ENCODE results near the gene SAMD7.

The SAMD7 gene, protein sequence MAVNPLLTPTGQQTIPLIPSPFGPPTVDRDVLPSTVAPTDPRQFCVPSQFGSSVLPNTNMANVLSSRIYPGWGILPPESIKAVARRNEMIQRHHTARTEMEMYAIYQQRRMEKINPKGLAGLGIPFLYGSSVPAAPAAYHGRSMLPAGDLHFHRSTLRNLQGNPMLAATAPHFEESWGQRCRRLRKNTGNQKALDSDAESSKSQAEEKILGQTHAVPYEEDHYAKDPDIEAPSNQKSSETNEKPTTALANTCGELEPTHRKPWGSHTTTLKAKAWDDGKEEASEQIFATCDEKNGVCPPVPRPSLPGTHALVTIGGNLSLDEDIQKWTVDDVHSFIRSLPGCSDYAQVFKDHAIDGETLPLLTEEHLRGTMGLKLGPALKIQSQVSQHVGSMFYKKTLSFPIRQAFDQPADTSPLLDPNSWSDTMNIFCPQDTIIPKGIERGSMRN

GRCh38 chr3:169911272-169911671 is at the start of gene SAMD7:
TSS of gene SAMD7 (plus strand) at chr3:169911572. CDS start at chr3:169919499, 7,927 bp downstream.
- DNase-seq: no peak

DNA sequence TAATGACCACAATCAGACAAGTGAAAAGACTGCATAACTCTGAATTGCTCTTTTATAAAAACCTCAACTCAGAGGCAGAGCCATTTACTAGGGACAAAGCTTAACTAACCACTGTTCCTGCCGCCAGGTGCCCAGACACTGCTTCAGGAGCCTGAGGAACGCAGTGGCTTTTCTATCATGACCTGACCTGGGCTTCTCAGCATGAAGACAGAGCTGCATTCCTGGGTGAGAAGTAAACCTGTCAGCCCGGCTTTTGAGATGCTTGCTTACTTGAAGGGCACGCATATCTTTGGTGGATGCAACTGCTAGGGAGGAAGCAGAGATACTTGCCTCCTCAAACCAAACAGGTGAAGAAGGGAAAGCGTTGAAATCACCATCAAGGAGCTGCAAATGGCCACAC is 49.5 kb upstream of the SAMD7 start:
- no peak for DNase-seq

GRCh38 chr3:169863458-169863899 is 47.9 kb upstream of the SAMD7 start:
- peak; percentile 82 for DNase-seq

DNA sequence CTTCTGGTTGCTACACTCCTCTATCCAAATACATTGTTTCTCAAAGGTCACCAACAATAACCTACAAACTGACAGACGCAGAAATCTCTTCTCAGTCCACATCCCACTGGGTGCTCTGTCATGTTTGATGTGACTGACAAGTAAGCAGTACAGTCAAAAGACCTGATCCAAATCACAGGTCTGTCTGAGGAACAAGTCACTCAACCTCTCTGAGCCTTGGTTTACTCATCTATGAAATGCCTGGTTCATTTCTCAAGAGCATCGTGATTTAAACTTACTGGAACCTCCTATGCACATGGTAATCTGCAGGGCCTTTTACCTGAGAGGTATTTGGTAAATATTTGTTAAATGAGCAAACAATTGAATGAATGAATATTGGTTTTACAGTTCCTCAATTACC is 47.1 kb upstream of the SAMD7 start:
- DNase-seq: no peak

DNA sequence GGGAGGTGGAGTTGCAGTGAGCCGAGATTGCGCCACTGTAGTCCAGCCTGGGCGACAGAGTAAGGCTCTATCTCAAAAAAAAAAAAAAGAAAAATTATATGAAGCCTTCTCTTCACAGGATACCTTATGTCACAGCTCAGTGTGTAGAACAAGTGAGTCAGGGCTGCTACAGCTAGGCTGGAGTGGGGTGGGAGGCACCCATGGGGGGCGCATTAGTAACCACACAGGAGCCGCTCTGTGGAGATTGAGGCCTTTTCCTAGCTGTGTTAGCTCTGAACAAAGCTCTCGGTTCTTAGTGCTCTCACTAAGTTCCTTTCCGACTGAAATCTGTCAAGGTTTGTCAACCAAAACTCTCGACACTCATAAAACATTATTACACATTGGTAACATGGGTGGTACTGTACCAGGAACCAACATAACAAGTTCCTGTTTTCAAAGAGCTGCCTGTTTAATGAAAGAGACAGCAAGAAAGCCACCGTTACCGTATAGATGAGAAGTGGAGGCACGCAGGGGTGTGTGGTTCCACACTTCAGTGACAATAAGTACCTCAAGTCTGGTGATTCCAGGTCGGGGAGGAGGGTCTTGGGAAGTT is 46.1 kb upstream of the SAMD7 start:
- DNase-seq: peak; percentile 52

- peak; percentile 13 for DNase-seq
These were observed 43.7 kb upstream of the SAMD7 start for GRCh38 chr3:169867584-169868210.

GRCh38 chr3:169868369-169868768 is 43.0 kb upstream of the SAMD7 start:
- no peak for DNase-seq

- DNase-seq: peak; percentile 31
These were observed 41.7 kb upstream of the SAMD7 start, which contains the start of gene LRRC31 for GRCh38 chr3:169869484-169870220. TSS of gene LRRC31 (minus strand) at chr3:169869935. CDS start at chr3:169869807, 128 bp downstream.

DNA sequence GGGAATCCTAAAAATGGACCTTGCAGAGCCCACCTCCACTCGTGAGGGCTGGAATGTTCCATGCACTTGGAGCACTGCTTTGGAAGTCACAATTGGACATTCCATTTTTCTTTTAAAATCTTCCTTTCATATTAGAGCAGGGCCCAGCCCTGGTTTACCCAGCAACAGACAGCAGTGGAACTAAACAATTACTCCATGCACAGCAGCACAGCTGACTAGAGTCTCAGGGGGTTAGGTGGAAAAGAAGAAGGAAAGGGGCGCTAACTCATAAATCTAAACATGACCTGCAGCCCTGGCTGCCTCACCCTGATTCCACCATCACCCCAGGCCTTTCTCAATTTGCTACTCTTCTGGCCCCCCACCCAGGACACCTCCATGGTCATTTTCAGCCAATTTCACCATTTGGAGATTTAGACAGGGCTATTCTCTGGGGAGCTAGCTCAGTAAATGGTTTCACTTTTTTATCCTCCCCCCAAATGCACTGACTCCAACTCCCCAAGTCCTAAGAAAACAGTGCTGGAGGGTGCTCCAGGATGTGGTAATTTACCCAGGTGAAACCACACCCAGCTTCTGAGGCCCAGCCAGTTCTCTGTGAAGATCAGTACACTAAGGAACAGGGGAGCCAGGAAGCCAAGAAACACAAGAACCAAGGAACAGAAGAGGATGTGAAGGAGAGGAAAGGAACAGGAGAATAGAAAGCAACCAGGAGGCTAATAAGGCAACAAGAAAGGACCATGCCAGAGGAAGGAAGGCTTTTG is 40.1 kb upstream of the SAMD7 start:
- DNase-seq: no peak

DNA sequence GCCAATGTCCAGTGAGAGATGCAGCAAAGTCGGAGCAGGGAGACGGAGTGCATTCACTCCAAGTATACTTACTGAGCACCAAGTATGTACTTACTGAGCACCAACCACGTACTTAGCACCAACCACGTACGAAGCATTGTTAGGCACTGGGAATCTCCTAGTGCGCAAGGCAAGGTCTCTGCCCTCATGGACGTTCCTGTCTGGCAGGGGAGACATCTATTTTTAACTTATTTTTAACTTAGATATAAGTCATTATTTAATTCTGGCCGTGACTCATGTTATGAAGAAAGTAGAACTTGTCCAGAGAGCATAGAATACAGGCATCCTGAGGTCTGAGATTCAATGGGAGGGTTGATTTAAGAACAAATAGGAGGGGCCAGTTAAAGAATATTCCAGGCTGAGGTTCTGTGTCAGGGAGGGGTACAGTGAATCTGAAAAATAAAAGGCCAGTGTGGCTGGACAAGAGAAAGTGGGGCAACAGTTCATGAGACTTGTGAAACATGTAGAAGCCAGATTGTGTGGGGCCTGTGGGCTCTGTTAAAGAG is 32.3 kb upstream of the SAMD7 start:
- no peak for DNase-seq

- DNase-seq: no peak
These were observed 31.4 kb upstream of the SAMD7 start for GRCh38 chr3:169879845-169880575.

- peak; percentile 11 for DNase-seq
These were observed 30.7 kb upstream of the SAMD7 start for GRCh38 chr3:169880576-169881250.

- no peak for DNase-seq
These were observed 24.7 kb upstream of the SAMD7 start for GRCh38 chr3:169886671-169887070.

GRCh38 chr3:169891886-169892285 is 19.5 kb upstream of the SAMD7 start:
- no peak for DNase-seq

DNA sequence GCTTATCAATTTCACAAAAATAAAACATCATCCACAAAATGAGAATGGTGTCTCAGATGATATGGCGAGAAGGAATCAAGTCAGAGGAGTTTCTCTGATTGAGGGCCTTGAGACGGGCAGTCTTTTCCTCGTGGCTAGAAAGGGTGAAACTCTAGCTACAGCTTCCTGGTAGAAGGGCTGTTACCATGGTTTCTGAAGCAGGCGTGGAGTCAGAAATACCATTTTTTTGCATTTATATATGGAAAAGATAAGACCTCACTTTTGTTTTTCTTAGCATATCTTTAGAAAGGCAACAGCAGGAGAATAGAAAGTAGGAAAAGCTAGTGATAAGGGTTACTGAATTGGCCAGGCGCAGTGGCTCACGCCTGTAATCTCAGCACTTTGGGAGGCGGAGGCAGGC is 17.3 kb upstream of the SAMD7 start:
- DNase-seq: no peak

DNA sequence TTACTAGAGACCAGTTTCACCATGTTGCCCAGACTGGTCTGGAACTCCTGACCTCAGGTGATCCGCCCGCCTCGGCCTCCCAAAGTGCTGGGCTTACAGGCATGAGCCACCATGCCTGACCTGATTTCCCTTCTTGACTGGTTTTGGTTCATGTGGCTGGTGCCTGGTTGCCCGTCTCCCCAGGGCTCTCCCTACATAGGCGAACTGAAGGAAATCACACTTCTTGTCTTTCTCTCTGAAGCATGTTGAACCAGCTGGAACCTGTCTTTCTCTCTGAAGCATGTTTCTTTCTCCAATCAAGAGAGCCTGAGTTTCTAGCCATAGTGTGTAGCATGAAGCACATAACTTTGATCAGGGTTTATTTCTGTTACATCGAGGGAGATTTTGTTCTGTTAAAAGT is 16.3 kb upstream of the SAMD7 start:
- no peak for DNase-seq

DNA sequence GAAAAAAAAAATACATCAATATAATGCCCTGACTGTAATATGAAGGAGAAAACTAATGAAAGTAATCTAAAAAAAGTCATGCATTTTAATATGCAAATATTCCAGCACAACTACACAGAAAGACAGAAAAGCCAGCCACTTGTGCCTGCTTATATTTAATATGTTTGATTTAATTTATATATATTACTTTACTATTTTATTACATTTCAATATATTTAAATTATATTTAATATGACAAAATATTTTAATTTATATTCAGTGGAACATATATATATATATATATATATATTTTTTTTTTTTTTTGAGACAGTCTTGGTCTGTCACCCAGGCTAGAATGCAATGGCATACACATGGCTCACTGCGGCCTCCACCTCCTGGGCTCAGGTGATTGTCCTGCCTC is 14.1 kb upstream of the SAMD7 start:
- DNase-seq: no peak

GRCh38 chr3:169901453-169901852 is 9.9 kb upstream of the SAMD7 start:
- DNase-seq: no peak

- no peak for DNase-seq
These were observed 6.0 kb upstream of the SAMD7 start for GRCh38 chr3:169905404-169905803.

GRCh38 chr3:169907476-169907875 is 3.9 kb upstream of the SAMD7 start:
- DNase-seq: no peak

DNA sequence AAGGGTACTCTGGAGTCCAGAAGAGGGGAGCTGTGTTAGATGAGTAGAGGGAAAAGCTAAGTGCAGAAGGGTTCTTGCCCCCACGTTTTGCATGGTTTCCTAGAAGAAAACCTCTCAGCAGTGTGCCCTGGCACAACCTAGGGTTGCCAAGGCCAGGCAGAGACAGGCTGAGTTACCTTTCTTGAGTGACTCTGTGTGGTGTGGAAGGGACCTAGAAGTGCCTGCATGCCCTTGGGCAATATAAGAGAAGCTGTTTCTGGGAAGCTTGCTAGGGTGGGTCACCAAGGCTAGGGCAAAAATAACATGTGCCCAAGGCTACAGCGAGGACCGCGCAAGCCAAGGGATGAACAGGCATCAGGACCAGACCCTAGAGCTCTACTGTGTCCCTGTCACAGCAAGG is 3.4 kb upstream of the SAMD7 start:
- DNase-seq: no peak
